Pancreas (tissue), 10 donors: ENCODE measurements around the gene HIBADH. TPM values are rescaled to one million over a fixed set of nuclear protein-coding genes. Genes with fewer than 3 reads are reported as not detected.

ENCODE experiments used
- ATAC-seq, 4 donors: fragments of 200-7000 bp; cut with Tn5 transposase; one replicate each; pipeline versions ENCODE4 v1.8.0 to v1.9.1; 2020; ENCODE audit warnings: mild to moderate bottlenecking in 4 of 4, moderate library complexity in 4 of 4
- DNase-seq, 6 donors: peaks; one replicate each; pipeline ENCODE4 v3.0.0-alpha.2; 2020
- FAIRE-seq: peaks from 2 replicates; lab custom pipeline; 2012; peaks lifted over from hg19 to GRCh38; lab: Jason Lieb, UNC
- H3K27ac ChIP-seq, 4 donors: fragments of 200-600 bp; sonication (generic); 1 replicate in 3 of 4; 2 replicates in 1 of 4; pipeline versions ENCODE4 v1.5.0 to v1.8.0; 2020
- H3K27me3 ChIP-seq, 4 donors: fragments of 200-600 bp; one replicate each; pipeline ENCODE4 v1.8.0; 2021
- H3K36me3 ChIP-seq, 3 donors: fragments of 200-600 bp; sonication (generic) in 1 of 3; one replicate each; pipeline versions ENCODE4 v1.5.0 to v1.8.0; 2020 to 2021
- H3K4me1 ChIP-seq, 3 donors: fragments of 200-600 bp; one replicate each; pipeline ENCODE4 v1.8.0; 2021
- H3K4me3 ChIP-seq, 4 donors: fragments of 200-600 bp; sonication (generic) in 2 of 4; one replicate each; pipeline versions ENCODE4 v1.5.0 to v1.8.0; 2020 to 2021
- H3K9me3 ChIP-seq, 4 donors: fragments of 200-600 bp; one replicate each; pipeline ENCODE4 v1.8.0; 2021
- CTCF ChIP-seq, 4 donors: fragments of 200-600 bp; sonication (generic) in 3 of 4; IDR thresholded peaks; one replicate each; pipeline versions ENCODE4 v1.5.0 to v1.8.0; 2021; ENCODE audit warnings: antibody characterized with exemption in 4 of 4
- WGBS, 2 donors: extraction: QIAGEN DNeasy Blood & Tissue Kit; methylation state at CpG; one replicate each; pipeline ENCODE4 v1.1.7; 2013; 5-methylcytosine and 5-hydroxymethylcytosine counted together
- intact Hi-C, 3 donors: fragments of 100-400 bp; cut with DNase I; formaldehyde crosslinking; loops; one replicate each; pipeline versions ENCODE4 v1.11.1 to v1.14.2; 2022
- polyA plus RNA-seq, 2 donors: library from polyadenylated mRNA; stranded (reverse); fragments of 200-250 nt; gene quantifications; one replicate each; pipeline ENCODE4 v1.2.3, GENCODE V29; 2013
- total RNA-seq, 6 donors: library from RNA; stranded (reverse); fragmentation: NEBNext Ultra II Directional in 4 of 6; extraction: Animal tissue kit (Norgen Biotek cat#: 25700) in 4 of 6; gene quantifications; one replicate each; pipeline versions ENCODE4 v1.2.1 to v1.2.4, GENCODE V29; 2021 to 2023
- donor health status: healthy with polysubstance abuse.
- donor health status: DM: no; HTN: no; CAD: no; lungs with moderate emphysema.
- donor health status: DM: no; HTN: no; CAD: no.
- donor health status: control.
- donor health status: control.
- donor health status: Bipolar disorder and iron deficiency.
- donor health status: DM: yes; HTN: yes; CAD: no.
- donor health status: DM: no; HTN: no; CAD: no.
- donor health status: DM: no; HTN: no; CAD: no.
- donor health status: DM: yes; HTN: yes; CAD: no.

HIBADH gene
- total and polyA plus RNA-seq, 8 donors, result 10.2 to 23.3 (median 14.2) TPM

- no peaks in the 10 kb centered on the region for H3K36me3 ChIP-seq
- H3K27me3 ChIP-seq, result no peaks in the 10 kb centered on the region
- no peak overlapping the region for H3K4me3 ChIP-seq
- no peaks in the 10 kb centered on the region for H3K4me1 ChIP-seq
- 81 to 86% methylated on average over 1 of the region's 1 CpG for WGBS, 2 donors
- no peaks in the 10 kb centered on the region for H3K9me3 ChIP-seq
- TF ChIP-seq CTCF (IDR thresholded peaks at IDR 0.05), result no peak
- H3K27ac ChIP-seq, result no peak overlapping the region
- ATAC-seq (no peak), DNase-seq (no peak), FAIRE-seq (no peak)
- intact Hi-C loops, result no loop called here
These were observed 114.4 kb downstream of the HIBADH start for GRCh38 chr7:27548304-27548703.

GRCh38 chr7:27547401-27547800 is 115.3 kb downstream of the HIBADH start:
- Histone ChIP-seq H3K27ac (no peak overlapping the region), H3K9me3 (no peaks in the 10 kb centered on the region), H3K27me3 (no peaks in the 10 kb centered on the region), H3K4me1 (no peaks in the 10 kb centered on the region), H3K36me3 (no peaks in the 10 kb centered on the region), H3K4me3 (no peak overlapping the region)
- DNase-seq, result no peak
- intact Hi-C loops, result no loop called here
- WGBS, 2 donors, result 53 to 67% methylated on average over 1 of the region's 1 CpG
- no peak for TF ChIP-seq CTCF (IDR thresholded peaks at IDR 0.05)
- ATAC-seq, result no peak
- FAIRE-seq, result no peak

- Histone ChIP-seq H3K27me3 (no peaks in the 10 kb centered on the region), H3K4me3 (no peak overlapping the region), H3K27ac (no peak overlapping the region), H3K36me3 (no peaks in the 10 kb centered on the region), H3K4me1 (no peaks in the 10 kb centered on the region), H3K9me3 (no peaks in the 10 kb centered on the region)
- WGBS, 2 donors, result 84 to 85% methylated on average over 1 of the region's 1 CpG
- intact Hi-C loops, result no loop called here
- DNase-seq (no peak), FAIRE-seq (no peak), ATAC-seq (no peak)
- no peak for TF ChIP-seq CTCF (IDR thresholded peaks at IDR 0.05)
These were observed 116.1 kb downstream of the HIBADH start for GRCh38 chr7:27546610-27547009.

- no peak for DNase-seq
- no peak for TF ChIP-seq CTCF (IDR thresholded peaks at IDR 0.05)
These were observed 126.9 kb downstream of the HIBADH start for GRCh38 chr7:27535795-27536194.

GRCh38 chr7:27533652-27534081 is 129.0 kb downstream of the HIBADH start:
- Histone ChIP-seq H3K36me3 (no peaks in the 10 kb centered on the region), H3K4me3 (no peak overlapping the region), H3K27ac (no peak overlapping the region), H3K9me3 (no peaks in the 10 kb centered on the region), H3K4me1 (no peaks in the 10 kb centered on the region), H3K27me3 (no peaks in the 10 kb centered on the region)
- ATAC-seq (no peak), FAIRE-seq (no peak), DNase-seq (no peak)
- 91 to 92% methylated on average over 6 of the region's 6 CpGs for WGBS, 2 donors
- intact Hi-C loops, result no loop called here
- no peak for TF ChIP-seq CTCF (IDR thresholded peaks at IDR 0.05)

More at GRCh38 chr7:27535795-27536194, 126.9 kb downstream of the HIBADH start:
- intact Hi-C loops, result no loop called here
- no peak for ATAC-seq
- FAIRE-seq, result no peak
- Histone ChIP-seq H3K4me1 (no peaks in the 10 kb centered on the region), H3K9me3 (no peaks in the 10 kb centered on the region), H3K36me3 (no peaks in the 10 kb centered on the region), H3K4me3 (no peak overlapping the region), H3K27me3 (no peaks in the 10 kb centered on the region), H3K27ac (no peak overlapping the region)
- WGBS, 2 donors, result 93 to 97% methylated on average over 4 of the region's 4 CpGs
